D341Med (cell line): ENCODE data around the gene RPL27.
"Not testable (repeated sequence)": the region's sequence is repeated elsewhere in the genome, so short reads cannot be mapped to it uniquely, and the experiment has no call there.

Experiments used
- DNase-seq: peaks from one replicate; pipeline ENCODE4 v3.0.0; 2012; ENCODE audit warnings: low spot score

RPL27 gene

GRCh38 chr17:42997984-42998938, at the start of gene RPL27:
RPL27 (plus strand) TSS chr17:42998419; CDS start chr17:42998751, 332 bp downstream.
- DNase-seq = peak; percentile 96

DNA sequence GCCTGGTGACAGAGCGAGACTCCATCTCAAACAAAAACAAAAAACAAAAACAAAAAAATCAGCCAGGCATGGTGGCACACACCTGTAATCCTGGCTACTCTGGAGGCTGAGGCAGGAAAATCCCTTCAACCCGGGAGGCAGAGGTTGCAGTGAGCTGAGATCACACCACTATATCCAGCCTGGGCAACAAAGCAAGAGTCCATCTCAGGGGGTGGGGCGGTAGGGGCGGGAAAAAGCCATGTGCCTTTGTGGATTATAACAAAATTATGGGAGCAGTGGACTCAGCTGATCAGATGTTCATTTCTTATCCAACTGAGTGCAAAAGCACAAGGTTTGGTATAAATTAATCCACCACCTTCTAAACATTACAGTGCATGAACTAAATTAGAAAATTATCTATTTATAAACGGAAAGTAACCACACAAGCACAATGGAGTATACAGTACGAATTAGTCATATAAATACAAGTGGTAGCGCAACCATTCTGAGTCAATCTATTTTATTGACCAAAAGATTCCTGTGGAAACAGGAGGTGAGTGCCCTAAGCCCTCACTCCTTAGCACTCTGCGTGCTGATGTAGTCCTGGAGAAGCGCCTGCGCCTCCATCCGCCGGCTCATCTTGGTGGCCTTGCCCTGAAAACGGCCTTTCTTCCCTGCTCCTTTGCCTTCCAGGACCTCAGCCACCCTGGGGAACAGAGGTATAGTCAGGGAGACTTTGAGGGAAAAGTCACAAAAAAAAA, 48.0 kb upstream of the RPL27 start:
- DNase-seq = no peak

DNA sequence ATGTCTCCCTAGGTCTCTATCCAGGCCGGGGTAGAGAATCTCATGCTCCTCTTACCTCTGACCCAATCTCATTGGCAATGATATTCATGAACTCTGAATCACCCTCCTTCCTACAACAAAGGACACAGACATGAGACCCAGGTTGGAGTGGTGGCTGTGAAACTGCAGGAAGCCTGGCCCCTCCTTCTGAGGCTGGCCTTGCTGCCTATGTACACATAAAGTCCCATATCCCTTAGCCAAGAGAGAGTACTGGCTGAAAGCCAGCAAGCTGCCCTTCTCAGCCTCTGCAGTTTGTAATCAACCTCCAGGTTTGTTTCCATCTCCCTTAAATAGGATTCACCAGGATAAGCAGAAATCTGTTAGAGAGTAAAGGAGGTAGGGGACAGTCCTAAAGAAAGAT, 44.5 kb upstream of the RPL27 start:
- no peak for DNase-seq

DNA sequence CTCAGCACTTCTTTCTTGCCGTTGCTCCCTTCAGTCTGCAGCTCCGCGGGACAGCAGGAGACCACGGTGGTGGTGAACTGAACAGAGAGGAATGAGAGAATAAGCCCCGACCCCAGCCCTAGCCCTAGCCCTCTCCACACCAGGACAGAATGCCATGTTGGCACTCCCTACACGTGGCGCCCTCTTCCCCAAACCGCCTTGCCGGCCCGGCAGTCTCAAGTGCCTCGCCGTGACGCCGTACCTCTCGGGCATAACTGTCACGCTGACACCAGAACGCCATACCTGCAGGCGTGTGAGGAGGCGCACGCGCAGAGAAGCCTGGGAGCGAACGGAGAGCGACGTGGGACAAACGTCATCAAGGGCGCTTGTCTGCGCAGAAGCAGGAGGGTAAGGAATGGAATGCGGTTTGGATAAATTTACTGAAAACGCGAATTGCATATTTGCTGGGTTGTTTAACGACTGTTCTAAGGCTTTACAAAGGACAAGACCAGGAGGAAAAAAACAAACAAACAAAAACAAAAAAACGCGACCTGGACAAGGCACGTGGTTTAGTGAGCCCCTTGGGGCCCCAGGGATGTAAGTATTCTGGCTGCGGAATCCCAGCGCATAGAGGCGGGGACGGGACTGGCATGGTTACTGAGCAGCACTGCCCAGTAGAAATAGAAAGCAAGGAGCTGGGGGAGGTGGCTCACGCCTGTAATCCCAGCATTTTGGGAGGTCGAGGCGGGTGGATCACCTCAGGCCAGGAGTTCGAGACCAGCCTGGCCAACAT, 33.9 kb upstream of the RPL27 start, which contains the start of gene AARSD1:
Gene AARSD1 (minus strand): TSS at position 294 of the 772 bp plus-strand sequence. CDS start 14 bp downstream, at position 280.
- peak; percentile 97 for DNase-seq

- no peak for DNase-seq
These were observed 30.3 kb upstream of the RPL27 start for GRCh38 chr17:42967925-42968324.

DNA sequence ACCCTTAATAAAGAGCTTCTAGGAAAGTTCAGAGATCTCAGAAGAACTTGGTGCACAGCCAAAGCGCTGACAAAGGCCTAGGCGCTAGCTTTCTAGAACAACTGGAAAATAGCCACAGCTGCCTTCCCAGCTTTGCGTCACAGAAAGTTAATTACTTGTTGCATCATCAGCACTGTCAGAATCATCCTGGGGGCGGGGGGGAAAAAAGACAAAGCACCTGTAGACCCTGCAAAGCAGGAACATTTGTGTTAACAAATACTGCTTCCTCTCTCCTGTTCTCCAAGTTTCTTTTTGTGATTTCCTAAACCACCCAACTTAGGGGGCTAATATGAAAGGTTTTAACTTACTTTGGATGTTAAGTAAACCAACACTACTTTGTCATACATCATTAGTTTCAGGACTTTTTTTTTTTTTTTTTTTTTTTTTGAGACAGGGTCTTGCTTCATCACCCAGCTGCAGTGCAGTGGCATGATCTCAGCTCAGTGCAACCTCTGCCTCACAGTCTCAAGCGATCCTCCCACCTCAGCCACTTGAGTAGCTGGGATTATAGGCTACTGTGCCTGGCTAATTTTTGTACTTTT, 29.1 kb upstream of the RPL27 start:
- no peak for DNase-seq

DNA sequence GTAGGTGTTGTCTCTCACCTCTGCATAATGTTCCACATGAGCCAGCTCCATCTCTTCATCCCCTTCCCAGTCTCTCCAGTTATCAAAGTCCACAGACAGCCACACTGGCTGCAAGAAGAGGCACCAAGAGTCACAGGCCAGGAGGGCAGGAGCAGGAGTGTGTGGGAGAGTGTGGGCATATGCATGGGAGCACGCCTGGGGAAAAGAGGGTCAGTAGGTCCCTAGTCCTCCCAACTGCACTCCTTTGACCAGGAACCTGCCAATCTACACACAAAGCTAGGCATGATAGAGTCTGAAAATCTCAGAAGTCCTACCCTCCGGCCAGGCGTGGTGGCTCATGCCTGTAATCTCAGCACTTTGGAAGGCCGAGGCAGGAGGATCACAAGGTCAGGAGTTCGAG, 26.6 kb upstream of the RPL27 start:
- no peak for DNase-seq

GRCh38 chr17:42973323-42973722, 24.9 kb upstream of the RPL27 start:
- not testable (repeated sequence) for DNase-seq

- DNase-seq = no peak
These were observed 23.0 kb upstream of the RPL27 start for GRCh38 chr17:42975265-42975664.

DNA sequence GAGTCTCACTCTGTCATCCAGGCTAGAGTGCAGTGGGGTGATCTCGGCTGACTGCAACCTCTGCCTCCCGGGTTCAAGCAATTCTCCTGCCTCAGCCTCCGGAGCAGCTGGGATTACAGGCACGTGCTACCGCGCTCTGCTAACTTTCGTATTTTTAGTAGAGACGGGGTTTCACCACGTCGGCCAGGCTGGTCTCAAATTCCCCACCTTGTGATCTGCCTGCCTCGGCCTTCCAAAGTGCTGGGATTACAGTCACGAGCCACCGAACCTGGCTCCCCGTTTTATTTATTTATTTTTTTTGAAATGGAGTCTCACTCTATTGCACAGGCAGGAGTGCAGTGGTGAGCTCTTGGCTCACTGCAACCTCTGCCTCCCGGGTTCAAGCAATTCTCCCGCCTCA, 22.5 kb upstream of the RPL27 start:
- not testable (repeated sequence) for DNase-seq

- peak; percentile 91 for DNase-seq
These were observed 18.5 kb upstream of the RPL27 start, which contains the start of gene PTGES3L for GRCh38 chr17:42979511-42980273. PTGES3L (minus strand) TSS chr17:42980080; CDS start chr17:42980053, 27 bp downstream.

GRCh38 chr17:42980274-42980765, 17.9 kb upstream of the RPL27 start, which contains the start of gene RUNDC1:
RUNDC1 (plus strand) TSS chr17:42980565; CDS start chr17:42980577, 12 bp downstream.
- peak; percentile 100 for DNase-seq

GRCh38 chr17:42980766-42981397, 17.3 kb upstream of the RPL27 start:
- DNase-seq = peak; percentile 87

DNA sequence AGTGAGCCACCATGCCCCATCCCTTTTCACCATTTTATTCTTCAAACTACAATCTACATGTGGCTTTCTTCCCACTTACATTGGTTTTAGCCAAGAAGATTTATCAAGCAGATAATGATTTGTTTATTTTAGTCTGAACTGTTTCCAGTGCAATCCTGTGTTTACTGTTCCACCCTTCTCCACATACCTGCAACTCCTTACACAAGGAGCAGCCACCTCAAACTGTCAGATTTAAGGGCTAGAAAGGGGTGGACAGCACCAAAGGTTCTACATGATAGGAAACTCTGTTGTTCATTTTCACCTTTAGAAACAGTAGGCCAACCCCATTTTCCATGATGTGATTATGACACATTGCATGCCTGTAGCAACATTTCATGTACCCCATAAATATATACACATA, 16.0 kb upstream of the RPL27 start:
- no peak for DNase-seq

- no peak for DNase-seq
These were observed 13.0 kb upstream of the RPL27 start for GRCh38 chr17:42985225-42985624.

- no peak for DNase-seq
These were observed 9.1 kb upstream of the RPL27 start for GRCh38 chr17:42989141-42989540.

DNA sequence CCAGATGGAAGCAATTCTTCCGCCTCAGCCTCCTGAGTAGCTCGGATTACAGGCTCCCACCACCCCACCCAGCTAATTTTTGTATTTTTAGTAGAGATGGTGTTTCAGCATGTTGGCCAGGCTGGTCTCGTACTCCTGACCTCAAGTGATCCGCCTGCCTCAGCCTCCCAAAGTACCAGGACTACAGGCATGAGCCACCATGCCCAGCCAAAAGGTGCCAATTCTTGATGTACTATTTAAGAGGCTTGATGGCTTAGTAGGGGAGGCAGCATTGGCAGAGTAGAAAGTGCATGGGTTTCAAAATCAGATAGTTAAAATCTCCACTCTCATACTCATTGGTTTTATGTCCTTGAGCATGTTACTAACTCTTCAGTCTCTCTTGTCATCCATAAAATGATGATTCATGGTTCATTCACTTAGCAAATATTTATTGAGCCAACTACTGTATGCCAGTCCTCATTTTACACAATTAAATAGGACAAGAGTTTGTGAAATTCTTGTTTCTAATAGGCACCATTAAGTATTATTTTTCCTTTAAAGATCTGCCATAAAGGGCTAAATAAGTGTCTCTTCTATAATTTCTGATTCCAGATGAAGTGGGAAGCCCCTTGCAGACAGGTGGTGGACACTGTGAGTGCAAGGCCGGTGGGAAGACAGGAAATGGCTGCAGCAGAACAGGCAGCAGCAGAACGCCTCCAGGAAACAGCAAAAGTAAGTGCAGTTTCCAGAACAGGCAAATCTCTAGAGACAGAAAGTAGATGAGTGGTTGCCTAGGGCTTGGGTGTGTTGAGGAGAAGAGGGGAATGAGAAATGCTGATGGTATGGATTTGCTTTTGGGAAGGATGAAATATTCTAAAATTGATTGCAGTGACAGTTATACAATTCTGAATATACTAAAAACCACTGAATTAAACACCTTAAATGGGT, 8.2 kb upstream of the RPL27 start:
- DNase-seq = no peak

- DNase-seq = no peak
These were observed 6.7 kb upstream of the RPL27 start for GRCh38 chr17:42991471-42991870.

- no peak for DNase-seq
These were observed 5.3 kb upstream of the RPL27 start for GRCh38 chr17:42992872-42993271.
